Measurements from ENCODE around the gene LRRTM4. TPM values are rescaled to one million over a fixed set of nuclear protein-coding genes. Genes with fewer than 3 reads are reported as not detected.
"Not testable (repeated sequence)": the region's sequence is repeated elsewhere in the genome, so short reads cannot be mapped to it uniquely, and the experiment has no call there.

Gene LRRTM4
- total and polyA plus RNA-seq, 7 experiments from 2014 or later: not detected

GRCh38 chr2:77105008-77105407 is 417.2 kb downstream of the LRRTM4 start:
- H3K27me3 ChIP-seq (ENCODE audit: control insufficient read depth in 2 of 2, insufficient read depth in 2 of 2, low read length in 2 of 2): no peaks in the 10 kb centered on the region
- POLR2A ChIA-PET: no interaction called here
- peaks cover 0 to 5% (median 0%) of the 10 kb centered on the region in 5 donors for H3K36me3 Mint-ChIP-seq
- no peaks in the 10 kb centered on the region for H3K27me3 Mint-ChIP-seq
- H3K4me1 ChIP-seq (ENCODE audit: control insufficient read depth in 2 of 2, insufficient read depth in 2 of 2, low read length in 2 of 2): no peaks in the 10 kb centered on the region
- no peaks in the 10 kb centered on the region for H3K36me3 ChIP-seq (ENCODE audit: control insufficient read depth in 2 of 3, insufficient read depth in 3 of 3, low read length in 3 of 3)
- no peak overlapping the region for H3K4me3 ChIP-seq (ENCODE audit: low read length)
- CTCF ChIA-PET: no interaction called here
- H3K4me3 Mint-ChIP-seq: no peak overlapping the region
- ATAC-seq: no peak
- no peak for DNase-seq
- intact Hi-C loops (cut with micrococcal nuclease): no loop called here
- peaks cover 2 to 18% (median 10%) of the 10 kb centered on the region in 11 donors for H3K9me3 Mint-ChIP-seq
- H3K27ac Mint-ChIP-seq: no peak overlapping the region
- no peaks in the 10 kb centered on the region for H3K4me1 Mint-ChIP-seq
- H3K27ac ChIP-seq (ENCODE audit: low read depth, low read length): no peak overlapping the region
- no peaks in the 10 kb centered on the region for H3K9me3 ChIP-seq (ENCODE audit: control insufficient read depth in 2 of 3, low read length in 3 of 3)

GRCh38 chr2:77104554-77104953 is 417.6 kb downstream of the LRRTM4 start:
- ChIA-PET POLR2A (no interaction called here), CTCF (no interaction called here)
- Mint-ChIP-seq H3K9me3 (peaks cover 2 to 19% (median 10%) of the 10 kb centered on the region in 11 donors), H3K27ac (no peak overlapping the region), H3K4me1 (no peaks in the 10 kb centered on the region), H3K4me3 (no peak overlapping the region), H3K27me3 (no peaks in the 10 kb centered on the region), H3K36me3 (peaks cover 0 to 5% (median 0%) of the 10 kb centered on the region in 5 donors)
- Histone ChIP-seq H3K4me1 (ENCODE audit: control insufficient read depth in 2 of 2, insufficient read depth in 2 of 2, low read length in 2 of 2) (no peaks in the 10 kb centered on the region), H3K36me3 (ENCODE audit: control insufficient read depth in 2 of 3, insufficient read depth in 3 of 3, low read length in 3 of 3) (no peaks in the 10 kb centered on the region), H3K27me3 (ENCODE audit: control insufficient read depth in 2 of 2, insufficient read depth in 2 of 2, low read length in 2 of 2) (no peaks in the 10 kb centered on the region), H3K9me3 (ENCODE audit: control insufficient read depth in 2 of 3, low read length in 3 of 3) (no peaks in the 10 kb centered on the region), H3K4me3 (ENCODE audit: low read length) (no peak overlapping the region), H3K27ac (ENCODE audit: low read depth, low read length) (no peak overlapping the region)
- intact Hi-C loops (cut with micrococcal nuclease): no loop called here
- ATAC-seq (no peak), DNase-seq (no peak)

GRCh38 chr2:77102927-77103326 is 419.2 kb downstream of the LRRTM4 start:
- Mint-ChIP-seq H3K9me3 (peaks cover under 1 to 19% (median 10%) of the 10 kb centered on the region in 11 donors), H3K4me3 (no peak overlapping the region), H3K4me1 (no peaks in the 10 kb centered on the region), H3K36me3 (peaks cover 0 to 5% (median 0%) of the 10 kb centered on the region in 5 donors), H3K27me3 (no peaks in the 10 kb centered on the region), H3K27ac (no peak overlapping the region)
- no peaks in the 10 kb centered on the region for H3K36me3 ChIP-seq (ENCODE audit: control insufficient read depth in 2 of 3, insufficient read depth in 3 of 3, low read length in 3 of 3)
- ChIA-PET POLR2A (no interaction called here), CTCF (no interaction called here)
- H3K4me1 ChIP-seq (ENCODE audit: control insufficient read depth in 2 of 2, insufficient read depth in 2 of 2, low read length in 2 of 2): no peaks in the 10 kb centered on the region
- no peak overlapping the region for H3K27ac ChIP-seq (ENCODE audit: low read depth, low read length)
- no peak for DNase-seq
- no peak for ATAC-seq
- H3K9me3 ChIP-seq (ENCODE audit: control insufficient read depth in 2 of 3, low read length in 3 of 3): no peaks in the 10 kb centered on the region
- intact Hi-C loops (cut with micrococcal nuclease): no loop called here
- no peak overlapping the region for H3K4me3 ChIP-seq (ENCODE audit: low read length)
- H3K27me3 ChIP-seq (ENCODE audit: control insufficient read depth in 2 of 2, insufficient read depth in 2 of 2, low read length in 2 of 2): no peaks in the 10 kb centered on the region

- H3K4me1 ChIP-seq (ENCODE audit: control insufficient read depth in 2 of 2, insufficient read depth in 2 of 2, low read length in 2 of 2): no peaks in the 10 kb centered on the region
- no peak overlapping the region for H3K4me3 ChIP-seq (ENCODE audit: low read length)
- no peak for ATAC-seq
- CTCF ChIA-PET: no interaction called here
- POLR2A ChIA-PET: no interaction called here
- H3K4me1 Mint-ChIP-seq: no peaks in the 10 kb centered on the region
- intact Hi-C loops (cut with micrococcal nuclease): no loop called here
- no peak for DNase-seq
- H3K27me3 Mint-ChIP-seq: no peaks in the 10 kb centered on the region
- H3K27me3 ChIP-seq (ENCODE audit: control insufficient read depth in 2 of 2, insufficient read depth in 2 of 2, low read length in 2 of 2): no peaks in the 10 kb centered on the region
- H3K36me3 Mint-ChIP-seq: peaks cover 0 to 5% (median 0%) of the 10 kb centered on the region in 5 donors
- H3K9me3 Mint-ChIP-seq: peaks cover 0 to 22% (median 10%) of the 10 kb centered on the region in 11 donors
- no peak overlapping the region for H3K4me3 Mint-ChIP-seq
- H3K27ac ChIP-seq (ENCODE audit: low read depth, low read length): no peak overlapping the region
- no peak overlapping the region for H3K27ac Mint-ChIP-seq
- no peaks in the 10 kb centered on the region for H3K36me3 ChIP-seq (ENCODE audit: control insufficient read depth in 2 of 3, insufficient read depth in 3 of 3, low read length in 3 of 3)
- H3K9me3 ChIP-seq (ENCODE audit: control insufficient read depth in 2 of 3, low read length in 3 of 3): no peaks in the 10 kb centered on the region
These were observed 420.3 kb downstream of the LRRTM4 start for GRCh38 chr2:77101796-77102452.

- H3K9me3 ChIP-seq (ENCODE audit: control insufficient read depth in 2 of 3, low read length in 3 of 3): no peaks in the 10 kb centered on the region
- ATAC-seq (no peak), DNase-seq (no peak)
- intact Hi-C loops (cut with micrococcal nuclease): no loop called here
- Mint-ChIP-seq H3K27me3 (no peaks in the 10 kb centered on the region), H3K9me3 (peaks cover 0 to 22% (median 11%) of the 10 kb centered on the region in 11 donors), H3K4me3 (no peak overlapping the region), H3K27ac (no peak overlapping the region), H3K4me1 (no peaks in the 10 kb centered on the region), H3K36me3 (peaks cover 0 to 5% (median 0%) of the 10 kb centered on the region in 5 donors)
- H3K27me3 ChIP-seq (ENCODE audit: control insufficient read depth in 2 of 2, insufficient read depth in 2 of 2, low read length in 2 of 2): no peaks in the 10 kb centered on the region
- H3K27ac ChIP-seq (ENCODE audit: low read depth, low read length): no peak overlapping the region
- CTCF ChIA-PET: no interaction called here
- H3K4me1 ChIP-seq (ENCODE audit: control insufficient read depth in 2 of 2, insufficient read depth in 2 of 2, low read length in 2 of 2): no peaks in the 10 kb centered on the region
- H3K36me3 ChIP-seq (ENCODE audit: control insufficient read depth in 2 of 3, insufficient read depth in 3 of 3, low read length in 3 of 3): no peaks in the 10 kb centered on the region
- POLR2A ChIA-PET: no interaction called here
- H3K4me3 ChIP-seq (ENCODE audit: low read length): no peak overlapping the region
These were observed 422.2 kb downstream of the LRRTM4 start for GRCh38 chr2:77099961-77100360.

- DNase-seq; ATAC-seq; H3K27me3 Mint-ChIP-seq; H3K4me1 Mint-ChIP-seq; H3K36me3 ChIP-seq (ENCODE audit: control insufficient read depth in 2 of 3, insufficient read depth in 3 of 3, low read length in 3 of 3); H3K4me3 ChIP-seq (ENCODE audit: low read length); H3K36me3 Mint-ChIP-seq; CTCF ChIA-PET; intact Hi-C loops (cut with micrococcal nuclease); H3K4me1 ChIP-seq (ENCODE audit: control insufficient read depth in 2 of 2, insufficient read depth in 2 of 2, low read length in 2 of 2); H3K4me3 Mint-ChIP-seq; H3K27me3 ChIP-seq (ENCODE audit: control insufficient read depth in 2 of 2, insufficient read depth in 2 of 2, low read length in 2 of 2); POLR2A ChIA-PET; H3K27ac Mint-ChIP-seq; H3K9me3 ChIP-seq (ENCODE audit: control insufficient read depth in 2 of 3, low read length in 3 of 3); H3K27ac ChIP-seq (ENCODE audit: low read depth, low read length): not testable (repeated sequence)
- peaks cover 0 to 15% (median 6%) of the 10 kb centered on the region in 11 donors for H3K9me3 Mint-ChIP-seq
These were observed 426.7 kb downstream of the LRRTM4 start for GRCh38 chr2:77095525-77095924.

GRCh38 chr2:77095096-77095495 is 427.1 kb downstream of the LRRTM4 start:
- Histone ChIP-seq H3K27ac (ENCODE audit: low read depth, low read length) (no peak overlapping the region), H3K27me3 (ENCODE audit: control insufficient read depth in 2 of 2, insufficient read depth in 2 of 2, low read length in 2 of 2) (no peaks in the 10 kb centered on the region), H3K4me1 (ENCODE audit: control insufficient read depth in 2 of 2, insufficient read depth in 2 of 2, low read length in 2 of 2) (no peaks in the 10 kb centered on the region), H3K4me3 (ENCODE audit: low read length) (no peak overlapping the region), H3K9me3 (ENCODE audit: control insufficient read depth in 2 of 3, low read length in 3 of 3) (no peaks in the 10 kb centered on the region), H3K36me3 (ENCODE audit: control insufficient read depth in 2 of 3, insufficient read depth in 3 of 3, low read length in 3 of 3) (no peaks in the 10 kb centered on the region)
- CTCF ChIA-PET: no interaction called here
- Mint-ChIP-seq H3K4me1 (no peaks in the 10 kb centered on the region), H3K27me3 (peaks cover 0 to 6% (median 0%) of the 10 kb centered on the region in 5 donors), H3K9me3 (peaks cover 0 to 16% (median 7%) of the 10 kb centered on the region in 11 donors), H3K27ac (no peak overlapping the region), H3K36me3 (no peaks in the 10 kb centered on the region), H3K4me3 (no peak overlapping the region)
- POLR2A ChIA-PET: no interaction called here
- ATAC-seq (no peak), DNase-seq (no peak)
- intact Hi-C loops (cut with micrococcal nuclease): no loop called here

Measured in naive thymus-derived CD4-positive, alpha-beta T cell (primary cell).